Right lobe of liver (tissue), 4 donors: ENCODE measurements around the gene SHQ1.

Experiments used
- CTCF ChIP-seq, 4 donors: fragments of 200-600 bp in 3 of 4; fragments of 450-650 bp in 1 of 4; IDR thresholded peaks; one replicate each; pipeline versions ENCODE4 v1.5.1 to v1.8.0; 2016 to 2022; ENCODE audit warnings: antibody characterized with exemption in 4 of 4, mild to moderate bottlenecking in 2 of 4
- POLR2A ChIP-seq: fragments of 450-650 bp; IDR thresholded peaks from one replicate; pipeline ENCODE4 v1.6.1; 2017; ENCODE audit warnings: antibody characterized with exemption, mild to moderate bottlenecking
- donor health status: DM: no; HTN: no; CAD: no.
- donor health status: DM: no; HTN: no; CAD: no.
- donor health status: DM: no; HTN: yes; CAD: no.

- no peak for TF ChIP-seq POLR2A
- TF ChIP-seq CTCF (IDR thresholded peaks at IDR 0.05) = no peak
These were observed 94.8 kb downstream of the SHQ1 start for GRCh38 chr3:72753495-72753894.
